HG03097 (cell line): ENCODE measurements around the gene PPM1M.

Source experiments
- ATAC-seq: cut with Tn5 transposase; IDR thresholded peaks from one replicate; pipeline ENCODE4 v1.9.1; 2021; ENCODE audit not compliant: unreplicated experiment, low FRiP score

PPM1M gene

GRCh38 chr3:52245322-52246263, at the start of gene PPM1M:
Gene PPM1M (plus strand): TSS chr3:52245759. CDS start chr3:52245825, 66 bp downstream.
- peak; percentile 31 for ATAC-seq

- no peak for ATAC-seq
These were observed 49.7 kb upstream of the PPM1M start for GRCh38 chr3:52195823-52196331.

GRCh38 chr3:52196977-52197376, 48.6 kb upstream of the PPM1M start:
- no peak for ATAC-seq

GRCh38 chr3:52197499-52197841, 48.1 kb upstream of the PPM1M start:
- peak; percentile 16 for ATAC-seq

GRCh38 chr3:52197842-52198625, 47.5 kb upstream of the PPM1M start, which contains the start of gene ALAS1:
Gene ALAS1 (plus strand): TSS chr3:52198160. CDS start chr3:52199242, 1,082 bp downstream.
- ATAC-seq, result peak; percentile 68

GRCh38 chr3:52198643-52199608, 46.6 kb upstream of the PPM1M start:
- no peak for ATAC-seq

GRCh38 chr3:52200981-52201679, 44.4 kb upstream of the PPM1M start:
- ATAC-seq, result no peak

- no peak for ATAC-seq
These were observed 43.0 kb upstream of the PPM1M start for GRCh38 chr3:52202384-52203077.

GRCh38 chr3:52203701-52204100, 41.9 kb upstream of the PPM1M start:
- ATAC-seq, result no peak

GRCh38 chr3:52204337-52205073, 41.1 kb upstream of the PPM1M start:
- no peak for ATAC-seq

GRCh38 chr3:52205727-52206372, 39.7 kb upstream of the PPM1M start:
- no peak for ATAC-seq

- no peak for ATAC-seq
These were observed 37.0 kb upstream of the PPM1M start for GRCh38 chr3:52208556-52208955.

- ATAC-seq, result no peak
These were observed 35.5 kb upstream of the PPM1M start for GRCh38 chr3:52210037-52210436.

GRCh38 chr3:52210550-52211046, 35.0 kb upstream of the PPM1M start:
- ATAC-seq, result no peak

GRCh38 chr3:52211268-52211891, 34.2 kb upstream of the PPM1M start:
- no peak for ATAC-seq

GRCh38 chr3:52213005-52213404, 32.6 kb upstream of the PPM1M start:
- ATAC-seq, result no peak

- no peak for ATAC-seq
These were observed 31.7 kb upstream of the PPM1M start for GRCh38 chr3:52213901-52214300.
